Stomach (tissue), 4 donors: ENCODE data around the gene PDXP.

Source experiments
- CTCF ChIP-seq, 7 experiments: fragments of 450-650 bp in 4 of 7; fragments of 200-600 bp in 3 of 7; sonication (generic) in 3 of 7; IDR thresholded peaks; one replicate each; pipeline ENCODE4 v1.5.1; 2016 to 2019; ENCODE audit warnings: antibody characterized with exemption in 7 of 7, control low read depth in 2 of 7, mild to moderate bottlenecking in 1 of 7
- EP300 ChIP-seq: sonication (generic); formaldehyde crosslinking; IDR thresholded peaks from one replicate; pipeline ENCODE4 v1.6.1; 2017; ENCODE audit warnings: antibody characterized with exemption
- POLR2A ChIP-seq, 4 donors: fragments of 450-650 bp; IDR thresholded peaks; one replicate each; pipeline ENCODE4 v1.6.1; 2016; ENCODE audit warnings: antibody characterized with exemption in 4 of 4, control low read depth in 2 of 4, mild to moderate bottlenecking in 1 of 4, moderate library complexity in 1 of 4
- POLR2AphosphoS5 ChIP-seq, 3 donors: sonication (generic); formaldehyde crosslinking; IDR thresholded peaks; one replicate each; pipeline ENCODE4 v1.6.1; 2016; ENCODE audit warnings: antibody characterized with exemption in 3 of 3

GRCh38 chr22:37675930-37676735 is 17.6 kb downstream of the PDXP start:
- no peak for TF ChIP-seq CTCF (IDR thresholded peaks at IDR 0.05)
- TF ChIP-seq POLR2A (IDR thresholded peaks at IDR 0.05), result no peak
- no peak for TF ChIP-seq EP300
- TF ChIP-seq POLR2AphosphoS5 (IDR thresholded peaks at IDR 0.05), result no peak
